A549 (cell line): ENCODE measurements around the gene NGDN. TPM values are rescaled to one million over a fixed set of nuclear protein-coding genes. Genes with fewer than 3 reads are reported as not detected.

Experiments used
- ATAC-seq, 2 experiments: fragments of 200-7000 bp in 1 of 2; fragments of >200 bp in 1 of 2; cut with Nextera tagmentation in 1 of 2; cut with Tn5 transposase in 1 of 2; 3 replicates each; pipeline versions ENCODE4 v1.8.0 to v1.9.1; 2018 to 2020; ENCODE audit warnings: mild to moderate bottlenecking in 1 of 2, moderate library complexity in 1 of 2
- CTCF ChIA-PET: fragments of 300-600 bp; sonication (Branson Sonifier 250); formaldehyde crosslinking; extraction: SDS; loops from one replicate; lab custom pipeline; 2021; ENCODE audit warnings: antibody characterized with exemption, inconsistent platforms; lab: Yijun Ruan, JAX
- POLR2A ChIA-PET: fragments of 350-600 bp; formaldehyde crosslinking; extraction: SDS; loops from one replicate; lab custom pipeline; 2021; ENCODE audit warnings: antibody characterized with exemption, inconsistent platforms; lab: Yijun Ruan, JAX
- DNase-seq, 2 experiments: peaks; one replicate each; pipeline versions ENCODE4 v3.0.0 to v3.0.0-alpha.2; 2011 to 2016; ENCODE audit warnings: low read depth in 1 of 2, low spot score in 1 of 2
- FAIRE-seq: peaks from 2 replicates; lab custom pipeline; 2011; peaks lifted over from hg19 to GRCh38; lab: Jason Lieb, UNC
- H3K27ac ChIP-seq, 2 experiments: fragments of >200 bp; sonication (Bioruptor Twin); formaldehyde crosslinking; 3 replicates each; pipeline ENCODE4 v1.5.1; 2016 to 2017
- H3K4me1 ChIP-seq: fragments of >200 bp; sonication (Bioruptor Twin); formaldehyde crosslinking; 3 replicates; pipeline ENCODE4 v1.6.1; 2016
- H3K4me2 ChIP-seq: fragments of >200 bp; sonication (Bioruptor Twin); formaldehyde crosslinking; 3 replicates; pipeline ENCODE4 v1.6.1; 2016
- H3K4me3 ChIP-seq: fragments of >200 bp; sonication (Bioruptor Twin); formaldehyde crosslinking; 3 replicates; pipeline ENCODE4 v1.5.1; 2016
- H3K9me3 ChIP-seq: fragments of >200 bp; sonication (Bioruptor Twin); formaldehyde crosslinking; 3 replicates; pipeline ENCODE4 v1.6.1; 2016
- CHD2 ChIP-seq: fragments of 150-350 bp; IDR thresholded peaks from 2 replicates; pipeline ENCODE4 v1.6.1; 2014; ENCODE audit warnings: low read length; ENCODE audit not compliant: partially characterized antibody
- EHMT2 ChIP-seq: fragments of 200-600 bp; sonication (generic); IDR thresholded peaks from 2 replicates; pipeline ENCODE4 v1.6.1; 2016; ENCODE audit warnings: antibody characterized with exemption, low read depth, mild to moderate bottlenecking, moderate library complexity
- HEYL ChIP-seq: fragments of 250-450 bp; sonication (Bioruptor Pico); IDR thresholded peaks from 2 replicates; pipeline ENCODE4 v1.8.0; 2021; ENCODE audit warnings: mild to moderate bottlenecking, moderate library complexity
- HOXB13 ChIP-seq: fragments of 250-450 bp; sonication (Bioruptor Pico); IDR thresholded peaks from 2 replicates; pipeline ENCODE4 v1.5.0; 2020; ENCODE audit warnings: low read depth, mild to moderate bottlenecking, moderate library complexity
- JUN ChIP-seq, 2 experiments: fragments of >200 bp; sonication (Bioruptor Twin); formaldehyde crosslinking; IDR thresholded peaks; 2 replicates in 1 of 2; 3 replicates in 1 of 2; pipeline ENCODE4 v1.6.1; 2016 to 2017
- KDM5A ChIP-seq: fragments of 200-600 bp; sonication (generic); IDR thresholded peaks from 2 replicates; pipeline ENCODE4 v1.6.1; 2016; ENCODE audit warnings: antibody characterized with exemption, mild to moderate bottlenecking
- MYC ChIP-seq: IDR thresholded peaks from 2 replicates; pipeline ENCODE4 v1.6.1; 2012; ENCODE audit warnings: mild to moderate bottlenecking, inconsistent platforms, low read length, improper control_type of control experiment, borderline replicate concordance
- NR3C1 ChIP-seq: fragments of >200 bp; sonication (Bioruptor Twin); formaldehyde crosslinking; IDR thresholded peaks from 3 replicates; pipeline ENCODE4 v1.6.1; 2017
- PHF8 ChIP-seq: fragments of 200-600 bp; sonication (generic); IDR thresholded peaks from 2 replicates; pipeline ENCODE4 v1.6.1; 2016; ENCODE audit warnings: low read depth, mild to moderate bottlenecking, antibody characterized with exemption, moderate library complexity, borderline replicate concordance
- POLR2A ChIP-seq: IDR thresholded peaks from 2 replicates; pipeline ENCODE4 v1.6.1; 2012; ENCODE audit warnings: mild to moderate bottlenecking, low read length
- RAD21 ChIP-seq, 2 experiments: fragments of >200 bp in 1 of 2; sonication (Bioruptor Twin) in 1 of 2; formaldehyde crosslinking in 1 of 2; IDR thresholded peaks in 1 of 2; conservative IDR thresholded peaks in 1 of 2; 2 replicates in 1 of 2; 3 replicates in 1 of 2; pipeline ENCODE4 v1.6.1; 2012 to 2018; ENCODE audit warnings: inconsistent platforms in 1 of 2
- RARB ChIP-seq: fragments of 250-450 bp; sonication (Bioruptor Pico); IDR thresholded peaks from 2 replicates; pipeline ENCODE4 v1.8.0; 2021; ENCODE audit warnings: mild to moderate bottlenecking, moderate library complexity
- RCOR1 ChIP-seq: fragments of 150-350 bp; IDR thresholded peaks from 2 replicates; pipeline ENCODE4 v1.6.1; 2014; ENCODE audit warnings: antibody characterized with exemption, low read length, low read depth
- RFX5 ChIP-seq: fragments of 450-650 bp; IDR thresholded peaks from 2 replicates; pipeline ENCODE4 v1.7.1; 2014; ENCODE audit warnings: antibody characterized with exemption, mild to moderate bottlenecking, moderate library complexity
- RNF2 ChIP-seq: fragments of 200-600 bp; sonication (generic); IDR thresholded peaks from 2 replicates; pipeline ENCODE4 v1.6.1; 2016; ENCODE audit warnings: low read depth, mild to moderate bottlenecking, antibody characterized with exemption, moderate library complexity, borderline replicate concordance
- SMC3 ChIP-seq: fragments of >200 bp; sonication (Bioruptor Twin); formaldehyde crosslinking; IDR thresholded peaks from 3 replicates; pipeline ENCODE4 v1.6.1; 2018; ENCODE audit warnings: inconsistent platforms
- SREBF2 ChIP-seq: fragments of 450-650 bp; IDR thresholded peaks from 2 replicates; pipeline ENCODE4 v1.6.1; 2014; ENCODE audit warnings: mild to moderate bottlenecking, moderate library complexity
- ZC3H11A ChIP-seq: fragments of 450-650 bp; IDR thresholded peaks from 2 replicates; pipeline ENCODE4 v1.6.1; 2014; ENCODE audit warnings: antibody characterized with exemption, mild to moderate bottlenecking
- ZFP36 ChIP-seq: fragments of 450-650 bp; IDR thresholded peaks from 2 replicates; pipeline ENCODE4 v1.6.1; 2014; ENCODE audit warnings: borderline replicate concordance; ENCODE audit not compliant: partially characterized antibody
- WGBS: methylation state at CpG from one replicate; pipeline ENCODE4 v1.1.6; 2017; ENCODE audit errors: missing lambda C conversion rate; 5-methylcytosine and 5-hydroxymethylcytosine counted together
- polyA plus RNA-seq, 4 experiments: library from polyadenylated mRNA; depleted of rRNA in 3 of 4; stranded (reverse); fragments of >200 nt; fragmentation: RNase III in 1 of 4; extraction: RNeasy Plus Mini Kit Qiagen cat#74134 plus additional on column Dnase treatment in 1 of 4; gene quantifications; 2 replicates in 3 of 4; 3 replicates in 1 of 4; pipeline ENCODE4 v1.2.3, GENCODE V29; 2011 to 2017
- TF ChIP-seq, protein P1 (sequence below): fragments of >200 bp; sonication (Bioruptor Twin); formaldehyde crosslinking; IDR thresholded peaks from 3 replicates; pipeline ENCODE4 v1.6.1; 2016
- TF ChIP-seq, protein P2 (sequence below): fragments of >200 bp; sonication (Bioruptor Twin); formaldehyde crosslinking; IDR thresholded peaks from 2 replicates; pipeline ENCODE4 v1.6.1; 2016
- TF ChIP-seq, protein P3 (sequence below): fragments of >200 bp; sonication (Bioruptor Twin); formaldehyde crosslinking; IDR thresholded peaks from 3 replicates; pipeline ENCODE4 v1.5.1; 2016
- TF ChIP-seq, protein P4 (sequence below): fragments of 250-450 bp; sonication (Bioruptor Pico); IDR thresholded peaks from 2 replicates; pipeline ENCODE4 v1.5.0; 2020; ENCODE audit warnings: low read depth, mild to moderate bottlenecking, moderate library complexity

Gene NGDN
- polyA plus RNA-seq, 2 of the 4 experiments (the other 2 are of a cell fraction), result 62.9 to 108 TPM

DNA sequence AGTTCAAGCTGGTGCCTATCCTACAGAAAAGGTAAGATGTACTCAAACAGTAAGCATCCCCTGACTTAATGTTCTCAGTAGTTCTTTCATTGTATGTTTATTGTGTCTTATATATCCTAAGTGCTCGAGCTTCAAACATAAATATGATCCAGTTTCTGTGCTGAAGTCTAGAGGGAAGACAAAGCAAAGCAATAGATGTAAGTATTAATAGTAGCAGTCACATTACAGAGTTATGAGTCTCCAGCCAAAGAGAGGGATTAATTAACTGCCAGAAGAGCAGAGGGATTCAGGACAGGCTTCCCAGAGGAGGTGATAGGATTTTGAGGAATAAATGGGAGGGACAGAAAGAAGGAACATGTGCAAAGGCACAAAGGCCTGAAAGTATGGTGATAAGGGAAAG, 1.4 kb downstream of the NGDN start:
- Histone ChIP-seq H3K27ac (no peak overlapping the region), H3K4me3 (no peak overlapping the region), H3K4me2 (peak overlapping the region; percentile 91), H3K4me1 (peaks cover 10% of the 10 kb centered on the region; the same call in 2 of the 3 replicates), H3K9me3 (no peaks in the 10 kb centered on the region)
- 87% methylated on average over 1 of the region's 1 CpG for WGBS
- ATAC-seq (no peak), FAIRE-seq (no peak), DNase-seq (no peak)
- CTCF ChIA-PET, result interaction anchor here (2.1 to 21.4 kb wide), 2 partner anchors 11 to 92 kb away, joined by 7 to 553 read pairs; partner anchors contain the start of genes AP1G2 and THTPA
- POLR2A ChIA-PET, result no interaction called here
- TF ChIP-seq SREBF2, result no peak
- TF ChIP-seq RCOR1, result no peak
- TF ChIP-seq NR3C1, result no peak
- TF ChIP-seq RARB (CRISPR knock-in tag), result no peak
- no peak for TF ChIP-seq JUN (IDR thresholded peaks at IDR 0.05)
- TF ChIP-seq ZC3H11A, result no peak
- TF ChIP-seq, protein P1, sequence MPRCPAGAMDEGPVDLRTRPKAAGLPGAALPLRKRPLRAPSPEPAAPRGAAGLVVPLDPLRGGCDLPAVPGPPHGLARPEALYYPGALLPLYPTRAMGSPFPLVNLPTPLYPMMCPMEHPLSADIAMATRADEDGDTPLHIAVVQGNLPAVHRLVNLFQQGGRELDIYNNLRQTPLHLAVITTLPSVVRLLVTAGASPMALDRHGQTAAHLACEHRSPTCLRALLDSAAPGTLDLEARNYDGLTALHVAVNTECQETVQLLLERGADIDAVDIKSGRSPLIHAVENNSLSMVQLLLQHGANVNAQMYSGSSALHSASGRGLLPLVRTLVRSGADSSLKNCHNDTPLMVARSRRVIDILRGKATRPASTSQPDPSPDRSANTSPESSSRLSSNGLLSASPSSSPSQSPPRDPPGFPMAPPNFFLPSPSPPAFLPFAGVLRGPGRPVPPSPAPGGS, result no peak
- no peak for TF ChIP-seq POLR2A

DNA sequence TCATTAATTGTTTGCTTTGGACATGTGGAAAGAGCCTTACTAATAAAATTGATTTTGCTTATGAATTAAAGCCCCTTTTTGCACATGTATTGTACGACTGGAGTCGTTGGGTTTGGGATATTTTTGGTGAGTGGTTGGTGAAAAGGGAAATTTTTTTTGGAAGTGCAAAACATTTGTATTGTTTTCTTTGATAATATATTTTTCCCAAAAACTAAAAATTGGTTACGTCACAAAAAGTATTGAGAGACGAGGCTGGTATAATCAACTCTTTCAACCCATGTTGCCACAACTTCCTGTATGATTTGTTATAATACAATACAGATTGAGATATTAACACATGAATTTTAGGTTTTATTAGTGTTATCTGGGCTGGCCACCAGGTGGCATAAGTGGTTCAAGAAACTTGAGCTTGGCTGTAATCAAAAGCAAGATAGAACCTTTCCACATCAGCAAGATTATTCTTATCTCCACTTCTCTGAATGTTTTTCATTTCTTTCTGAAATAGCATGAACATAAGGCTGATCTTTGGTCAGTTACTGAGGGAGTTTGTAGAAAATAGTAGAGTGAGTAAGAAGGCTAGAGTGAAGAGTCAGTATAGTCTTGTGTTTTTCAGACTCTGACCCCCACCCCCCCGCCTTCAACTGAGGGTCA, 8.7 kb downstream of the NGDN start:
- Histone ChIP-seq H3K4me2 (no peak overlapping the region), H3K4me3 (no peak overlapping the region), H3K9me3 (no peaks in the 10 kb centered on the region), H3K27ac (no peak overlapping the region), H3K4me1 (no peaks in the 10 kb centered on the region)
- TF ChIP-seq RAD21 (conservative IDR thresholded peaks at IDR 0.05 in 1 of 2, IDR thresholded peaks at IDR 0.05 in 1 of 2) (peak; percentile 74 to 75), EHMT2 (no peak), RFX5 (no peak), KDM5A (no peak), HEYL (CRISPR knock-in tag) (no peak), CHD2 (no peak), MYC (no peak), ZFP36 (no peak), PHF8 (no peak), SMC3 (peak; percentile 80), HOXB13 (CRISPR knock-in tag) (no peak), RNF2 (no peak), ZC3H11A (no peak)
- TF ChIP-seq, protein P2, sequence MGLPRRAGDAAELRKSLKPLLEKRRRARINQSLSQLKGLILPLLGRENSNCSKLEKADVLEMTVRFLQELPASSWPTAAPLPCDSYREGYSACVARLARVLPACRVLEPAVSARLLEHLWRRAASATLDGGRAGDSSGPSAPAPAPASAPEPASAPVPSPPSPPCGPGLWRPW, result no peak
- TF ChIP-seq, protein P3, sequence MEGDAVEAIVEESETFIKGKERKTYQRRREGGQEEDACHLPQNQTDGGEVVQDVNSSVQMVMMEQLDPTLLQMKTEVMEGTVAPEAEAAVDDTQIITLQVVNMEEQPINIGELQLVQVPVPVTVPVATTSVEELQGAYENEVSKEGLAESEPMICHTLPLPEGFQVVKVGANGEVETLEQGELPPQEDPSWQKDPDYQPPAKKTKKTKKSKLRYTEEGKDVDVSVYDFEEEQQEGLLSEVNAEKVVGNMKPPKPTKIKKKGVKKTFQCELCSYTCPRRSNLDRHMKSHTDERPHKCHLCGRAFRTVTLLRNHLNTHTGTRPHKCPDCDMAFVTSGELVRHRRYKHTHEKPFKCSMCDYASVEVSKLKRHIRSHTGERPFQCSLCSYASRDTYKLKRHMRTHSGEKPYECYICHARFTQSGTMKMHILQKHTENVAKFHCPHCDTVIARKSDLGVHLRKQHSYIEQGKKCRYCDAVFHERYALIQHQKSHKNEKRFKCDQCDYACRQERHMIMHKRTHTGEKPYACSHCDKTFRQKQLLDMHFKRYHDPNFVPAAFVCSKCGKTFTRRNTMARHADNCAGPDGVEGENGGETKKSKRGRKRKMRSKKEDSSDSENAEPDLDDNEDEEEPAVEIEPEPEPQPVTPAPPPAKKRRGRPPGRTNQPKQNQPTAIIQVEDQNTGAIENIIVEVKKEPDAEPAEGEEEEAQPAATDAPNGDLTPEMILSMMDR, result peak; percentile 77
- TF ChIP-seq, protein P4, sequence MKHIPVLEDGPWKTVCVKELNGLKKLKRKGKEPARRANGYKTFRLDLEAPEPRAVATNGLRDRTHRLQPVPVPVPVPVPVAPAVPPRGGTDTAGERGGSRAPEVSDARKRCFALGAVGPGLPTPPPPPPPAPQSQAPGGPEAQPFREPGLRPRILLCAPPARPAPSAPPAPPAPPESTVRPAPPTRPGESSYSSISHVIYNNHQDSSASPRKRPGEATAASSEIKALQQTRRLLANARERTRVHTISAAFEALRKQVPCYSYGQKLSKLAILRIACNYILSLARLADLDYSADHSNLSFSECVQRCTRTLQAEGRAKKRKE (CRISPR knock-in tag), result no peak
- FAIRE-seq (no peak), DNase-seq (peak; percentile 54 to 71), ATAC-seq (peak; percentile 70 to 72; a peak in 4 of 6 replicates)
- 26% methylated on average over 5 of the region's 5 CpGs for WGBS
- ChIA-PET CTCF (interaction anchor here (0.7 to 21.4 kb wide), 29 partner anchors 8 to 648 kb away, joined by 3 to 553 read pairs (median 5); partner anchors contain the start of genes AP1G2 and THTPA), POLR2A (interaction anchor here (0.6 to 1.7 kb wide), 5 partner anchors 9 to 133 kb away, joined by 3 to 11 read pairs (median 5); partner anchors contain the start of gene NGDN)
